Right lobe of liver (tissue), 4 donors: ENCODE results near the gene ARSA.

ENCODE experiments used
- POLR2A ChIP-seq: fragments of 450-650 bp; IDR thresholded peaks from one replicate; pipeline ENCODE4 v1.6.1; 2017; ENCODE audit warnings: antibody characterized with exemption, mild to moderate bottlenecking
- TF ChIP-seq, protein P1 (sequence below), 4 donors: fragments of 200-600 bp in 3 of 4; fragments of 450-650 bp in 1 of 4; IDR thresholded peaks; one replicate each; pipeline versions ENCODE4 v1.5.1 to v1.8.0; 2016 to 2022; ENCODE audit warnings: antibody characterized with exemption in 4 of 4, mild to moderate bottlenecking in 2 of 4
- donor health status: DM: no; HTN: no; CAD: no.
- donor health status: DM: no; HTN: no; CAD: no.
- donor health status: DM: no; HTN: yes; CAD: no.

- TF ChIP-seq POLR2A = no peak
- TF ChIP-seq, protein P1, sequence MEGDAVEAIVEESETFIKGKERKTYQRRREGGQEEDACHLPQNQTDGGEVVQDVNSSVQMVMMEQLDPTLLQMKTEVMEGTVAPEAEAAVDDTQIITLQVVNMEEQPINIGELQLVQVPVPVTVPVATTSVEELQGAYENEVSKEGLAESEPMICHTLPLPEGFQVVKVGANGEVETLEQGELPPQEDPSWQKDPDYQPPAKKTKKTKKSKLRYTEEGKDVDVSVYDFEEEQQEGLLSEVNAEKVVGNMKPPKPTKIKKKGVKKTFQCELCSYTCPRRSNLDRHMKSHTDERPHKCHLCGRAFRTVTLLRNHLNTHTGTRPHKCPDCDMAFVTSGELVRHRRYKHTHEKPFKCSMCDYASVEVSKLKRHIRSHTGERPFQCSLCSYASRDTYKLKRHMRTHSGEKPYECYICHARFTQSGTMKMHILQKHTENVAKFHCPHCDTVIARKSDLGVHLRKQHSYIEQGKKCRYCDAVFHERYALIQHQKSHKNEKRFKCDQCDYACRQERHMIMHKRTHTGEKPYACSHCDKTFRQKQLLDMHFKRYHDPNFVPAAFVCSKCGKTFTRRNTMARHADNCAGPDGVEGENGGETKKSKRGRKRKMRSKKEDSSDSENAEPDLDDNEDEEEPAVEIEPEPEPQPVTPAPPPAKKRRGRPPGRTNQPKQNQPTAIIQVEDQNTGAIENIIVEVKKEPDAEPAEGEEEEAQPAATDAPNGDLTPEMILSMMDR (IDR thresholded peaks at IDR 0.05) = no peak
Measured at GRCh38 chr22:50635591-50635990, 7.6 kb upstream of the ARSA start.
